IMR-90 (cell line): ENCODE results near the gene TNK1. TPM values are rescaled to one million over a fixed set of nuclear protein-coding genes. Genes with fewer than 3 reads are reported as not detected.

Source experiments
- ATAC-seq: fragments of 200-7000 bp; cut with Tn5 transposase; 2 replicates; pipeline ENCODE4 v1.9.1; 2020; ENCODE audit warnings: low read depth, mild to moderate bottlenecking, moderate library complexity
- BruUV-seq: library from RNA; stranded (reverse); fragments of 400-500 nt; replicated peaks from 2 replicates; lab custom pipeline; 2021; lab: Mats Ljungman, UMichigan
- CTCF ChIA-PET: fragments of 300-600 bp; formaldehyde crosslinking; extraction: SDS; loops from one replicate; lab custom pipeline; 2021; ENCODE audit warnings: antibody characterized with exemption; lab: Yijun Ruan, JAX
- POLR2A ChIA-PET: fragments of 300-600 bp; sonication (Branson Sonifier 250); formaldehyde crosslinking; loops from one replicate; lab custom pipeline; 2022; ENCODE audit warnings: antibody characterized with exemption; ENCODE audit not compliant: unreplicated experiment; lab: Charles Lee
- DNase-seq: peaks from one replicate; pipeline ENCODE4 v3.0.0; 2013
- H2AFZ ChIP-seq: replicated peaks from 2 replicates; pipeline ENCODE3; 2013; ENCODE audit warnings: low read length, mild to moderate bottlenecking; ENCODE audit not compliant: poor library complexity
- H2AK5ac ChIP-seq: 2 replicates; pipeline ENCODE4 v1.6.1; 2013; ENCODE audit warnings: low read depth, low read length, inconsistent platforms
- H2AK9ac ChIP-seq: replicated peaks from 2 replicates; pipeline ENCODE3; 2013; ENCODE audit warnings: mild to moderate bottlenecking, low read depth, low read length, moderate library complexity; ENCODE audit not compliant: poor library complexity
- H2BK120ac ChIP-seq: 2 replicates; pipeline ENCODE4 v1.6.1; 2013; ENCODE audit warnings: low read depth, low read length, inconsistent platforms
- H2BK15ac ChIP-seq: 3 replicates; pipeline ENCODE4 v1.6.1; 2013; ENCODE audit warnings: low read depth, low read length, inconsistent platforms
- H2BK20ac ChIP-seq: 2 replicates; pipeline ENCODE4 v1.6.1; 2013; ENCODE audit warnings: low read depth, mild to moderate bottlenecking, inconsistent platforms, low read length, moderate library complexity
- H2BK5ac ChIP-seq: 2 replicates; pipeline ENCODE4 v1.6.1; 2013; ENCODE audit warnings: mild to moderate bottlenecking, low read depth, low read length, inconsistent platforms; ENCODE audit not compliant: poor library complexity, severe bottlenecking
- H3K14ac ChIP-seq: replicated peaks from 2 replicates; pipeline ENCODE4 v1.6.1; 2013; ENCODE audit warnings: low read depth, low read length, inconsistent platforms
- H3K18ac ChIP-seq: 2 replicates; pipeline ENCODE4 v1.6.1; 2013; ENCODE audit warnings: low read depth, low read length, control low read depth
- H3K23ac ChIP-seq: 2 replicates; pipeline ENCODE4 v1.6.1; 2013; ENCODE audit warnings: low read depth, low read length, inconsistent platforms
- H3K27ac ChIP-seq: 2 replicates; pipeline ENCODE4 v1.5.1; 2013; ENCODE audit warnings: mild to moderate bottlenecking, control low read depth, low read length; ENCODE audit not compliant: insufficient read depth
- H3K27me3 ChIP-seq: 2 replicates; pipeline ENCODE4 v1.6.1; 2013; ENCODE audit warnings: low read length; ENCODE audit not compliant: control insufficient read depth, insufficient read depth
- H3K36me3 ChIP-seq: 2 replicates; pipeline ENCODE4 v1.6.1; 2013; ENCODE audit warnings: low read length, mixed read lengths; ENCODE audit not compliant: control insufficient read depth, insufficient read depth
- H3K4ac ChIP-seq: 2 replicates; pipeline ENCODE4 v1.6.1; 2013; ENCODE audit warnings: low read depth, low read length, inconsistent platforms
- H3K4me1 ChIP-seq: 2 replicates; pipeline ENCODE4 v1.6.1; 2013; ENCODE audit warnings: low read length, mixed read lengths; ENCODE audit not compliant: control insufficient read depth, insufficient read depth
- H3K4me2 ChIP-seq: 2 replicates; pipeline ENCODE4 v1.6.1; 2013; ENCODE audit warnings: low read depth, mild to moderate bottlenecking, control low read depth, low read length, moderate library complexity
- H3K4me3 ChIP-seq: 2 replicates; pipeline ENCODE4 v1.5.1; 2013; ENCODE audit warnings: low read depth, mild to moderate bottlenecking, control low read depth, low read length, moderate library complexity; ENCODE audit not compliant: insufficient read depth
- H3K56ac ChIP-seq: 2 replicates; pipeline ENCODE4 v1.6.1; 2013; ENCODE audit warnings: low read length, inconsistent platforms; ENCODE audit not compliant: insufficient read depth; ENCODE audit errors: extremely low read depth
- H3K79me1 ChIP-seq, 2 experiments: 2 replicates each; pipeline ENCODE4 v1.6.1; 2013; ENCODE audit warnings: low read length in 2 of 2, inconsistent platforms in 1 of 2, low read depth in 1 of 2
- H3K9ac ChIP-seq: 2 replicates; pipeline ENCODE4 v1.6.1; 2013; ENCODE audit warnings: low read depth, low read length, control low read depth
- H3K9me1 ChIP-seq: 2 replicates; pipeline ENCODE4 v1.6.1; 2013; ENCODE audit warnings: low read length, inconsistent platforms; ENCODE audit not compliant: insufficient read depth
- H3K9me3 ChIP-seq: 2 replicates; pipeline ENCODE4 v1.6.1; 2013; ENCODE audit warnings: low read length; ENCODE audit not compliant: control insufficient read depth, insufficient read depth
- H4K20me1 ChIP-seq: 2 replicates; pipeline ENCODE4 v1.6.1; 2013; ENCODE audit warnings: low read length, inconsistent platforms; ENCODE audit not compliant: insufficient read depth
- H4K5ac ChIP-seq: 2 replicates; pipeline ENCODE4 v1.6.1; 2013; ENCODE audit warnings: mild to moderate bottlenecking, low read depth, low read length, control low read depth
- H4K8ac ChIP-seq, 2 experiments: 2 replicates each; pipeline ENCODE4 v1.6.1; 2013; ENCODE audit warnings: low read depth in 2 of 2, low read length in 2 of 2, control low read depth in 1 of 2, inconsistent platforms in 1 of 2
- H4K91ac ChIP-seq: 2 replicates; pipeline ENCODE4 v1.6.1; 2013; ENCODE audit warnings: low read depth, low read length, inconsistent platforms; ENCODE audit not compliant: insufficient read depth
- CEBPB ChIP-seq: IDR thresholded peaks from 2 replicates; pipeline ENCODE4 v1.6.1; 2012; ENCODE audit warnings: low read depth, low read length, improper control_type of control experiment
- CHD1 ChIP-seq: IDR thresholded peaks from 2 replicates; pipeline ENCODE4 v1.6.1; 2012; ENCODE audit warnings: low read depth, low read length, improper control_type of control experiment
- CTCF ChIP-seq: conservative IDR thresholded peaks from 2 replicates; pipeline ENCODE4 v1.5.1; 2012; ENCODE audit warnings: mild to moderate bottlenecking, low read depth, low read length, improper control_type of control experiment
- ELK1 ChIP-seq: fragments of 150-350 bp; IDR thresholded peaks from 2 replicates; pipeline ENCODE4 v1.6.1; 2016; ENCODE audit warnings: low read depth, mild to moderate bottlenecking, low read length, moderate library complexity, borderline replicate concordance
- FOS ChIP-seq: fragments of 150-350 bp; IDR thresholded peaks from 2 replicates; pipeline ENCODE4 v1.6.1; 2016; ENCODE audit warnings: low read depth, low read length
- MAFK ChIP-seq: IDR thresholded peaks from 2 replicates; pipeline ENCODE4 v1.6.1; 2012; ENCODE audit warnings: low read depth, low read length, improper control_type of control experiment
- MAZ ChIP-seq: IDR thresholded peaks from 2 replicates; pipeline ENCODE4 v1.6.1; 2012; ENCODE audit warnings: low read depth, mild to moderate bottlenecking, low read length, improper control_type of control experiment, moderate library complexity, borderline replicate concordance
- MXI1 ChIP-seq: IDR thresholded peaks from 2 replicates; pipeline ENCODE4 v1.6.1; 2012; ENCODE audit warnings: low read depth, mild to moderate bottlenecking, low read length, moderate library complexity, borderline replicate concordance
- NFE2L2 ChIP-seq: fragments of 150-350 bp; IDR thresholded peaks from 2 replicates; pipeline ENCODE4 v1.6.1; 2016; ENCODE audit warnings: low read depth, mild to moderate bottlenecking, low read length
- RAD21 ChIP-seq: IDR thresholded peaks from 2 replicates; pipeline ENCODE4 v1.6.1; 2012; ENCODE audit warnings: low read length, improper control_type of control experiment
- RCOR1 ChIP-seq: IDR thresholded peaks from 2 replicates; pipeline ENCODE4 v1.6.1; 2012; ENCODE audit warnings: mild to moderate bottlenecking, low read length, improper control_type of control experiment; ENCODE audit not compliant: insufficient replicate concordance
- RFX5 ChIP-seq: IDR thresholded peaks from 2 replicates; pipeline ENCODE4 v1.8.0; 2012; ENCODE audit warnings: low read depth, mild to moderate bottlenecking, low read length, moderate library complexity
- SMC3 ChIP-seq: fragments of 150-350 bp; IDR thresholded peaks from 2 replicates; pipeline ENCODE4 v1.6.1; 2016; ENCODE audit warnings: low read depth, mild to moderate bottlenecking, antibody characterized with exemption, low read length, moderate library complexity
- USF2 ChIP-seq: fragments of 150-350 bp; IDR thresholded peaks from 2 replicates; pipeline ENCODE4 v1.6.1; 2017; ENCODE audit warnings: mild to moderate bottlenecking, antibody characterized with exemption, low read length, low read depth
- WGBS, 2 experiments: methylation state at CpG; one replicate each; pipeline versions ENCODE4 v1.1.5 to v1.1.7; 2013; ENCODE audit warnings: missing lambda C conversion rate in 2 of 2; ENCODE audit not compliant: insufficient read length in 1 of 2; ENCODE audit errors: extremely low coverage in 2 of 2; 5-methylcytosine and 5-hydroxymethylcytosine counted together
- dilution Hi-C: fragments of 300-500 bp; cut with HindIII; formaldehyde crosslinking; loops from one replicate; pipeline ENCODE4 v1.14.3; 2018; ENCODE audit warnings: low sequenced_read_pairs; ENCODE audit not compliant: unreplicated experiment
- in situ Hi-C: fragments of 300-500 bp; cut with MboI; formaldehyde crosslinking; loops from 3 replicates; pipeline ENCODE4 v1.14.3; 2019; ENCODE audit warnings: low sequenced_read_pairs, inconsistent platforms, mixed read lengths
- intact Hi-C: fragments of 100-400 bp; cut with micrococcal nuclease; formaldehyde crosslinking; loops from 2 replicates; pipeline ENCODE4 v1.10.0; 2022
- polyA plus RNA-seq, 3 experiments: library from polyadenylated mRNA; depleted of rRNA; stranded (reverse); fragments of >200 nt; gene quantifications; 2 replicates each; pipeline ENCODE4 v1.2.3, GENCODE V29; 2012; ENCODE audit warnings: low replicate concordance in 1 of 3
- total RNA-seq: library from RNA; depleted of rRNA; stranded (reverse); fragments of >200 nt; gene quantifications from 2 replicates; pipeline ENCODE4 v1.2.3, GENCODE V29; 2012

TNK1 gene
- total and polyA plus RNA-seq, 2 of the 4 experiments (the other 2 are of a cell fraction) = 0.44 to 0.54 TPM

- Histone ChIP-seq H4K91ac (no peak within 1 kb of the TSS), H3K9me1 (0 out of 2 replicates have a peak, but pooled peaks cover 6% of the 10 kb centered on the region), H3K9me3 (no peaks in the 10 kb centered on the region), H3K4me1 (no peaks in the 10 kb centered on the region), H2AFZ (no peak within 1 kb of the TSS), H3K4ac (no peak within 1 kb of the TSS), H4K5ac (no peak within 1 kb of the TSS), H3K36me3 (peaks cover 21% of the 10 kb centered on the region), H4K20me1 (peaks cover 7% of the 10 kb centered on the region; the same call in 1 of the 2 replicates), H3K18ac (no peak within 1 kb of the TSS), H4K8ac (no peak within 1 kb of the TSS), H3K56ac (no peak within 1 kb of the TSS), H3K14ac (no peak within 1 kb of the TSS), H3K23ac (no peak within 1 kb of the TSS), H2AK9ac (peak within 1 kb of the TSS; percentile 42), H3K79me1 (no peaks in the 10 kb centered on the region), H3K27me3 (no peaks in the 10 kb centered on the region), H2AK5ac (no peak within 1 kb of the TSS), H3K4me3 (no peak within 1 kb of the TSS), H2BK20ac (no peak within 1 kb of the TSS), H2BK120ac (no peak within 1 kb of the TSS), H3K4me2 (no peak within 1 kb of the TSS), H3K9ac (no peak within 1 kb of the TSS), H3K27ac (no peak within 1 kb of the TSS), H2BK5ac (no peak within 1 kb of the TSS), H2BK15ac (no peak within 1 kb of the TSS)
- no TSS peak for BruUV-seq
- intact Hi-C loops (no loop called here), dilution Hi-C loops (no loop called here), in situ Hi-C loops (no loop called here)
- DNase-seq (no peak), ATAC-seq (no peak)
- WGBS, 2 experiments = 33% methylated on average over 6 of the region's 17 CpGs; no CpG with 5 or more reads in 1 of the 2 experiments
- ChIA-PET CTCF (interaction anchor here (0.5 kb wide), 1 partner anchor 111 kb away, joined by 7 read pairs; no protein-coding TSS in a partner anchor), POLR2A (interaction anchor here (1.0 kb wide), 1 partner anchor 14 kb away, joined by 3 read pairs; no protein-coding TSS in a partner anchor)
- no peak for TF ChIP-seq CTCF
- no peak for TF ChIP-seq SMC3
- no peak for TF ChIP-seq CEBPB
- no peak for TF ChIP-seq RAD21
- no peak for TF ChIP-seq CHD1
- TF ChIP-seq MXI1 = no peak
- no peak for TF ChIP-seq NFE2L2
- TF ChIP-seq USF2 = no peak
- TF ChIP-seq RFX5 = no peak
- TF ChIP-seq ELK1 = no peak
- TF ChIP-seq RCOR1 = no peak
- TF ChIP-seq MAZ = no peak
- TF ChIP-seq FOS = no peak
- TF ChIP-seq MAFK = no peak
These were observed 39.1 kb downstream of the TNK1 start, which contains the start of gene SPEM1 for GRCh38 chr17:7419819-7420610. SPEM1 (plus strand) TSS chr17:7420324; CDS start chr17:7420385, 61 bp downstream.
